ENCODE measurements around the gene WIF1. TPM values are rescaled to one million over a fixed set of nuclear protein-coding genes. Genes with fewer than 3 reads are reported as not detected.

The WIF1 gene
- polyA plus RNA-seq, 3 donors = not detected

DNA sequence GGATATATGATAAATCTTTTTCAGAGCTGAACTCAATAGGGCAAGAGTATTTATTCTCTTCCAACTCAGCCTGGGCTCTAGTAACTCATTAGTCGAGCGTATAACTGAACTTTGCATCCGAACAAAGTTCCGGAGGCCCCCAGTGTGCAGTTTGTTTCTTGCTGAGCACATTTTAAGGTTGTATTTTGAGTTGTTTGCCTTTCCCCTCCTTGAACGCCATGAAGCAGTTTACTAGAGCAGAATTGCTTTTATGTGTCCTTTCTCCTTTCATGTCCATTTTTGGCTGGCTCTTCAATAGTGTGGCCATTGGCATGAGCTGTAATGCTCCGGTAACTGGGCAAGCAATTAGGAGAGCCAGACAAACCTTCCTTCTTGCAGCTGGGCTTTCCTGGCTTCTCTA is 105.3 kb downstream of the WIF1 start:
- Mint-ChIP-seq H3K27me3 (ENCODE audit: low read depth in 3 of 3) (peaks cover 2 to 10% (median 4%) of the 10 kb centered on the region in 3 donors), H3K4me3 (no peak overlapping the region), H3K4me1 (no peaks in the 10 kb centered on the region), H3K27ac (no peak overlapping the region), H3K36me3 (no peaks in the 10 kb centered on the region), H3K9me3 (peaks cover 0 to 4% (median 0%) of the 10 kb centered on the region in 7 donors)
- no peak overlapping the region for H3K27ac ChIP-seq (ENCODE audit: low read depth in 1 of 2, low read length in 2 of 2)
- H3K9ac ChIP-seq (ENCODE audit: insufficient read depth, low read length, poor library complexity, severe bottlenecking) = no peak overlapping the region
- TF ChIP-seq, protein P1, sequence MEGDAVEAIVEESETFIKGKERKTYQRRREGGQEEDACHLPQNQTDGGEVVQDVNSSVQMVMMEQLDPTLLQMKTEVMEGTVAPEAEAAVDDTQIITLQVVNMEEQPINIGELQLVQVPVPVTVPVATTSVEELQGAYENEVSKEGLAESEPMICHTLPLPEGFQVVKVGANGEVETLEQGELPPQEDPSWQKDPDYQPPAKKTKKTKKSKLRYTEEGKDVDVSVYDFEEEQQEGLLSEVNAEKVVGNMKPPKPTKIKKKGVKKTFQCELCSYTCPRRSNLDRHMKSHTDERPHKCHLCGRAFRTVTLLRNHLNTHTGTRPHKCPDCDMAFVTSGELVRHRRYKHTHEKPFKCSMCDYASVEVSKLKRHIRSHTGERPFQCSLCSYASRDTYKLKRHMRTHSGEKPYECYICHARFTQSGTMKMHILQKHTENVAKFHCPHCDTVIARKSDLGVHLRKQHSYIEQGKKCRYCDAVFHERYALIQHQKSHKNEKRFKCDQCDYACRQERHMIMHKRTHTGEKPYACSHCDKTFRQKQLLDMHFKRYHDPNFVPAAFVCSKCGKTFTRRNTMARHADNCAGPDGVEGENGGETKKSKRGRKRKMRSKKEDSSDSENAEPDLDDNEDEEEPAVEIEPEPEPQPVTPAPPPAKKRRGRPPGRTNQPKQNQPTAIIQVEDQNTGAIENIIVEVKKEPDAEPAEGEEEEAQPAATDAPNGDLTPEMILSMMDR (IDR thresholded peaks at IDR 0.05) = no peak
- WGBS (ENCODE audit: insufficient coverage) = 100% methylated on average over 2 of the region's 6 CpGs
- no peak overlapping the region for H2AFZ ChIP-seq (ENCODE audit: insufficient read depth, low read depth, low read length, poor library complexity, severe bottlenecking)
- no peaks in the 10 kb centered on the region for H3K79me2 ChIP-seq (ENCODE audit: insufficient read depth, low read length)
- H3K9me3 ChIP-seq (replicated peaks in 1 of 2; ENCODE audit: control insufficient read depth in 1 of 2, insufficient read depth in 1 of 2, low read length in 2 of 2) = no peaks in the 10 kb centered on the region
- H3K27me3 ChIP-seq (ENCODE audit: control insufficient read depth in 2 of 2, insufficient read depth in 2 of 2, low read length in 2 of 2) = peaks cover 0 to 2% of the 10 kb centered on the region in 2 donors
- intact Hi-C loops (cut with micrococcal nuclease) = no loop called here
- H3K36me3 ChIP-seq (replicated peaks in 1 of 2; ENCODE audit: control insufficient read depth in 1 of 2, insufficient read depth in 2 of 2, low read length in 2 of 2) = no peaks in the 10 kb centered on the region
- no peak for DNase-seq
- no peak overlapping the region for H3K4me2 ChIP-seq (replicated peaks; ENCODE audit: extremely low read depth, low read length, poor library complexity, severe bottlenecking)
- H3K4me3 ChIP-seq (replicated peaks in 1 of 3; ENCODE audit: low read depth in 2 of 3, low read length in 3 of 3) = no peak overlapping the region
- H3K4me1 ChIP-seq (ENCODE audit: control insufficient read depth in 1 of 2, insufficient read depth in 2 of 2, low read length in 2 of 2) = no peaks in the 10 kb centered on the region
- H4K20me1 ChIP-seq (ENCODE audit: insufficient read depth, low read length) = no peaks in the 10 kb centered on the region

DNA sequence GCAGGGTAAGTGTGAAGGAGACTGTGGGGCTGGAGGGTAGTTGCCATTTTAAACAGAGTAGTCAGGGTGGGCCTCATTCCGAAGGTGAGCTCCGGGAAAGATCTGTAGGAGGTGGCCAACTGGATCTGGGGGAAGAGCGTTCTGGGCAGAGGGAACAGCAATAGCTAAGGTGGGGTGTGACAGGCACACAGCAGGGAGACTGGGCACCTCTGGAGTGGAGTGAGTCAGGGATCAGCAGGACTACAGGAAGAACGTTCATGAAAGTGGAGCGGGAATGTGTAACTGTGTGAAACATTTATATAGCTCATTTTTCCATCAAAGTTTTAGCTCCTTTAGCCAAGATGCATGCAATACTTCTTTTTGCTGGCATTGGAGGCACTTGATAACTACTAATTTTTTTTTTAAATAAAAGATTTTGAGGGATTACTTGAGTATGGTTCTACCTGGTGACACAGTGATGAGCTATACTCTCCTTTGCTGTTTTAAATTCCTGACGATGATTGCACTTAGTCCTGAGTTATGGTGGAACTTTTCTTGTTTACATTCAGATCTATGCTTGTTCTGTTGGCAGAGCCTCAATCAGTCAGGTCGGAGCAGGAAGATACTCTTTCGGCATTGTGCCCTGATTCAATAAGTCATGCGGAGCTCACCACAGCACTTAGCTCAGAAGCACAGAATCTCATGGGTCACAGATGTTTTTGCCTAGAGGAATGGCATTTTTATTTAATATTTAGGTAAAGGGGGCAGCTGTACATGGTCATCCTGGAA is 106.4 kb downstream of the WIF1 start:
- no peak overlapping the region for H3K4me3 Mint-ChIP-seq
- H3K27ac ChIP-seq (ENCODE audit: low read depth in 1 of 2, low read length in 2 of 2) = no peak overlapping the region
- no peak for DNase-seq
- H3K4me1 Mint-ChIP-seq = no peaks in the 10 kb centered on the region
- no peak overlapping the region for H3K9ac ChIP-seq (ENCODE audit: insufficient read depth, low read length, poor library complexity, severe bottlenecking)
- no peaks in the 10 kb centered on the region for H3K9me3 ChIP-seq (replicated peaks in 1 of 2; ENCODE audit: control insufficient read depth in 1 of 2, insufficient read depth in 1 of 2, low read length in 2 of 2)
- peaks cover 0 to 4% (median 0%) of the 10 kb centered on the region in 7 donors for H3K9me3 Mint-ChIP-seq
- H3K36me3 ChIP-seq (replicated peaks in 1 of 2; ENCODE audit: control insufficient read depth in 1 of 2, insufficient read depth in 2 of 2, low read length in 2 of 2) = no peaks in the 10 kb centered on the region
- H3K36me3 Mint-ChIP-seq = no peaks in the 10 kb centered on the region
- 91% methylated on average over 7 of the region's 9 CpGs for WGBS (ENCODE audit: insufficient coverage)
- H4K20me1 ChIP-seq (ENCODE audit: insufficient read depth, low read length) = no peaks in the 10 kb centered on the region
- TF ChIP-seq, protein P1 (IDR thresholded peaks at IDR 0.05) = no peak
- H3K79me2 ChIP-seq (ENCODE audit: insufficient read depth, low read length) = no peaks in the 10 kb centered on the region
- no peaks in the 10 kb centered on the region for H3K4me1 ChIP-seq (ENCODE audit: control insufficient read depth in 1 of 2, insufficient read depth in 2 of 2, low read length in 2 of 2)
- intact Hi-C loops (cut with micrococcal nuclease) = no loop called here
- no peak overlapping the region for H3K27ac Mint-ChIP-seq
- H3K27me3 Mint-ChIP-seq (ENCODE audit: low read depth in 3 of 3) = peaks cover 2 to 10% (median 4%) of the 10 kb centered on the region in 3 donors
- no peak overlapping the region for H3K4me2 ChIP-seq (replicated peaks; ENCODE audit: extremely low read depth, low read length, poor library complexity, severe bottlenecking)
- no peak overlapping the region for H3K4me3 ChIP-seq (replicated peaks in 1 of 3; ENCODE audit: low read depth in 2 of 3, low read length in 3 of 3)
- no peak overlapping the region for H2AFZ ChIP-seq (ENCODE audit: insufficient read depth, low read depth, low read length, poor library complexity, severe bottlenecking)
- H3K27me3 ChIP-seq (ENCODE audit: control insufficient read depth in 2 of 2, insufficient read depth in 2 of 2, low read length in 2 of 2) = peaks cover 0 to 3% of the 10 kb centered on the region in 2 donors
